Measurements from ENCODE around the gene PRKG2.

The PRKG2 gene

GRCh38 chr4:81215931-81216330, 909 bp upstream of the PRKG2 start:
- DNase-seq (ENCODE audit: low read depth): no peak

GRCh38 chr4:81214144-81214880, 710 bp downstream of the PRKG2 start:
- DNase-seq (ENCODE audit: low read depth): no peak

DNA sequence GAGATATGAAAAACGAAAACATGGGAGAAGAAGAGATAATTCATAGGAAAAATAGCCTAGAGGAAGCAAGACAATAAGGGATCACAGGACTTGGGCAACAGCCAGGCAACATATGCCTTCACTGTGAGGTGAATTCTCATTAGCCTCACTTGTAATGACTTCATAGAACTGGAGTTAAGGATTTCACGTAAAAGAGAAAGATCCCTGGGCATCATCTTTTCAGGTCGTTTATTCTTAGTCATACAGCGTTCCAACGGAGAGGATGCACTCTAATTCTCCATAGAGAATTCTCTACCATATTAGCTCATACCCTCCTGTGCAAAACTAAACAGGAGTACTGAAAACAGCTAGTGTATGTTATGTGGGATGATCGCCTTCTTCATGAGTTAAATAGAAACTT, 1.4 kb downstream of the PRKG2 start:
- no peak for DNase-seq (ENCODE audit: low read depth)

DNA sequence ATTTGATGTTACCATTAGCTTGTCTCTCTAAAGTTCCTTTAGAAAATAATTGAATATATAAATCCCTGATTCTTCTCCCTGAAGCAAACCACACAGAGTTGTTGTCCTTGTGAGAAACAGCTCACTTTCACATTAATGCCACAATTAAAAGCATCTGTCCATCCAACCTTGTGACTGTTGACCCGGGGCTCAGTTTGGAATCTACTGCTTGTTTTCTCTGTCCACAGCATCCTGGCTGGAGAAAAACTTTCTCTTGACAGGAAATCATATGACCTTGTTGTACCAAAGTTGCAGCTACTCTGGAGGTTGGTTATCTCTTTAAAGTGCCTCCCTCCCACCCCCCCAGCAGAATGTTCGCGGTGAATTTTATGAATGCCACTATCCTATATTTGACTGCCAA, 3.1 kb downstream of the PRKG2 start:
- no peak for DNase-seq (ENCODE audit: low read depth)

DNA sequence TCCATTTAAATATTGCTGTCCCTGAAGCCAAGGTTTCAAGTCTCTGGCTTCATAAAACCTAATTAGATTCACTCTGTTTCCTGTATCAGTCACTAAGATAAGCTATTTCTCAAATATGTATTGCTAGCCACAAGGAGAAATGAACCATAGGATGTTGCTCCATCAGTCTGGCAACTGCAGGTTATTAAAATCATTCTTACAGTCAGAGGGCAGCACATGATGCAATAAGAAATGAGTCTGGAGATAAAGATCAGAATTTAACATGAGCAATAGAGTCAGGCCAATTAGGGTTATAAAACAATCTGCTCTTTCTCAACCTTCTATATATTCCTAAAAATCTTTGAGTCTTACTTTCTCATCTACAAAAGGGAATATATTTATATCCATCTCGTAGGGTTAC, 7.2 kb downstream of the PRKG2 start:
- DNase-seq (ENCODE audit: low read depth): no peak

- no peak for DNase-seq (ENCODE audit: low read depth)
Measured at GRCh38 chr4:81205302-81205701, 9.7 kb downstream of the PRKG2 start.

- DNase-seq (ENCODE audit: low read depth): no peak
Measured at GRCh38 chr4:81204571-81204970, 10.5 kb downstream of the PRKG2 start.

DNA sequence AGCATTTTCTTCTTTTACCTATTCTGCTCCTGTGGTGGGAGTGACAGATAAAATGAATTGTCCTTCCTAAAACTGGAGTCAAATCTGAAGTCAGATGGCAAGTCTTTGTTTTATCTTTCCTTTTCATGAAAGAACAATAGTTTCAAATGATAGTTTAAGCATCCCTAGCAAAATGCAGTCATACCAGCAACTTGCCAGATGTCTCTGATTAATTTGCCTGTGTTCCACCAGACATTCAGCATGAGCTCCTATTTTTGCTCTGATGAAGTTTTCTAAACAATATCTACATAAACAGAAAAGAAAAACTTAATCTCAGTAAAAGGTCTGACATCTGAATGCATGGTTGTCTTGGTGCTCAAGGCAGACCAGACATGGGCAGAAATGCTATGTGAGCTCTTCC, 15.2 kb downstream of the PRKG2 start:
- no peak for DNase-seq (ENCODE audit: low read depth)

DNA sequence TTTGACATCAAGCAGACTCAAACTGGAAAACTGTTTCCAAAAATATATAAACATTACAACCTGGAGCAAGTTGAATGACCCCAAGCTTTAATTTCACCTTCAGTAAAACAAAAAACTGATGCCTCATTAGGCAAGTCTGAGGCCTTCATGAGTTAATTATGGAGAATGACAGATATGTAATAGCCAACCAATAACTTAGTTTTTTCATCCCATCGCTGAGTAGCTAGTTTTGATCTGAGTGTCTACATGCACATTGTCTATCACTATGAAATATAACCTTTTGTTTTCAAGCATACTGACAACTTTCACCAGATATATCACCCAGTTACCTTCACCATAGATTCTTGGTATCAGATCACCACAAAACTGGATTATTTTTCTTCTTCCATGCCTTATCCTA, 16.4 kb downstream of the PRKG2 start:
- no peak for DNase-seq (ENCODE audit: low read depth)

DNA sequence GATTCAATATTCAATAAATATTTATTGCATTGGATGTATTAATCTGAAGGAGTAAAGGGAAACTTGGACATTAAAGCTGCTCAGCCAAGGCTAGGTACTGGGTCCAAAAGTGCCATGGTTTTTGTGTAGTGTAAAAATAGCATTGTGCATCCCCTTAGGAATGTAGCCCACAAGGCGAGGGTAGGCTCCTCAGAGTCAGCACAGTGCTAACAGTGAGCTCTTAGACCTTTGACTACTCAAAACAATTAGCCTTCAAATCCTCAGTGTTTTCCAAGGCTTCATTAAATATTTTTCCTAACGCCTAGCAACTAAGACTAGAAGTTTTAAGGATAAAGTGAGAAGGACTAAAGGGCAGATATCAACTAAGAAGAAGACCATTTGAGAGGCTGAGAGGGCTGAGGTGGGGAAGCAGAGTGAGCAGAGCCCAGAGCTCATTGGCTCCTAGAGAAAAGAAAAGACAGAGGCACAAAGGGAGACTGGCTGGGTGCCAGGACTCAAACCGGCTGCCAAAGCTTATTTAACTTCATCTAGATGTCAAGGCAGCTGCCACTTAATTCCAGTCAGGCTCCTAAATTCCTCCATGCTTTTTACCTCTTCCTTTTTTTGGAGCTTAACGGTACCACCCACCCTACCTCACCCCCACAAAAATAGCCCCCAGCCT, 17.0 kb downstream of the PRKG2 start:
- DNase-seq (ENCODE audit: low read depth): no peak

DNA sequence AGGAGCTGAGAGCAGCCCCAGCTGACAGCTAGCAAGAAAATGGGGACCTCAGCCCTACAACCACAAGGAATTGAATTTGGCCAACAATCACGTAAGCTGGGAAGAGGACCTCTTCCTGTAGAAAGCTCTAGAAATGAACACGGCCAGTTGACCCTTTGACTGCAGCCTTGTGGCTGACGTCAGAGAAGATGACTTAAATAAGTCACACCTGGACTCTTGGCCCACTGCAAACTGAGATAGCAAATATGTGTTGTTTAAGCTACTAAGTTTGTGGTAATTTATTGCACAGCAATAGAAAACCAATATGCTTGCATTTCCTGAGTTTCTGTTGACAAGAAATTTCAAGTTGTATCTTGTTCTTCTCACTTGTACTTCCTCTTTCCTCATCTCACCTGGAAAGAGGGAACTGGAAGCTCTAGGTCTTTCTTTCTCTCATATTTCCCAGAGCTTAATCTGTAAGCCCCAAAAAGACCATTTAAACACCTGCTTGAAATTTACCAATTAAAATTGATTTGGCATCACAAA, 18.8 kb downstream of the PRKG2 start:
- no peak for DNase-seq (ENCODE audit: low read depth)

DNA sequence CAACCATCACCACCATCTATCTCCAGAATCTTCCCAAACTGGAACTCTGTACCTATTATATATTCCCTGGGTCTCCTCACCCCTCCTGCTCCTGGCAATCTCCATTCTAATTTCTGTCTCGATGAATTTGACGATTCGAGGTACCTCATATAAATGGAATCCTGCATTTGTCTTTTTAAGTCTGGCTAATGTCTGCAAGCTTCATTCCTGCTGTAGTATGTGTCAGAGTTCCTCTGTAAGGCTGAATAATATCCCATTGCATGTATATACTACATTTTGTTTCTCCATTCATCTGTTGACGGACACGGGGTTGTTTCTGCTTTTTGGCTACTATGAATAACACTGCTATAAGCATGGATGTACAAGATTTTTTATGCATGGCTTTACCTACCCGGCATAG, 19.5 kb downstream of the PRKG2 start:
- DNase-seq (ENCODE audit: low read depth): no peak

DNA sequence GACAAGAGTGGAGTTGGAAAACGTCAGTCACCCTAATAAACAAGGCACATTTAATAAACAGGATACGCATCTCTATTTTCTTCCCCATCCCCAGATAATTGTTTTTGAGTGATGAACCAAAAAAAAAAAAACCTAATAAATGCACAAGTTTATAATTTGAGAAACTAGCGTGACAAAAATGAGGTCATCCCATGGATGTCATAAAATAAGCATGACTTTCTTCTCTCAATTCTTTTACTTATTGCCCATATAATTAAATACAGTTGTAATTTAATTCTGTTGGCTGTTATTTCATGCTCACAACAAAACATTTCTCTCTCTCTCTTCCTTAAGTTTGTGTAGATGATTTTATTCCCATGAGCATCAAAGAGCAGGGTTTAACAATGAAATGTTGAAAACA, 20.7 kb downstream of the PRKG2 start:
- DNase-seq (ENCODE audit: low read depth): no peak

GRCh38 chr4:81180916-81181315, 34.1 kb downstream of the PRKG2 start:
- no peak for DNase-seq (ENCODE audit: low read depth)

DNA sequence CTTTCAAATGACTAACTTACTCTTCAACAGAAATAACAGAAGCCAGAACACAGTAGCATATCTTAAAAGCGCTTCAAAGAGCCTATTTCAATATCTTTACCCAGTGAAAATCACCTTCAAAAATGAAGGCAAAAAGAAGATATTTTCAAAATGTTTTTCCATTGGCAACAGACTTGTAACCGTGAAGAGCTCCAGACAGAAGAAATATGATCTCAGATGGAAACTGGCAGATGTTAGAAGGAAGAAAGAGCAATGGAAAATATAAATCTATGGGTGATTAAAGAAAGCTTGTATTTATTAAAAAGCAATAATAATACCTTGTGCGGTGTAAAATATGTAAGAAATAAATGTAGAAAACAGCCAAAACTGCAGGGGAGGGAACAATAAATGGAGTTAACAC, 35.7 kb downstream of the PRKG2 start:
- no peak for DNase-seq (ENCODE audit: low read depth)

GRCh38 chr4:81173213-81173612, 41.8 kb downstream of the PRKG2 start:
- no peak for DNase-seq (ENCODE audit: low read depth)

- DNase-seq (ENCODE audit: low read depth): no peak
Measured at GRCh38 chr4:81166458-81167160, 48.4 kb downstream of the PRKG2 start.

DNA sequence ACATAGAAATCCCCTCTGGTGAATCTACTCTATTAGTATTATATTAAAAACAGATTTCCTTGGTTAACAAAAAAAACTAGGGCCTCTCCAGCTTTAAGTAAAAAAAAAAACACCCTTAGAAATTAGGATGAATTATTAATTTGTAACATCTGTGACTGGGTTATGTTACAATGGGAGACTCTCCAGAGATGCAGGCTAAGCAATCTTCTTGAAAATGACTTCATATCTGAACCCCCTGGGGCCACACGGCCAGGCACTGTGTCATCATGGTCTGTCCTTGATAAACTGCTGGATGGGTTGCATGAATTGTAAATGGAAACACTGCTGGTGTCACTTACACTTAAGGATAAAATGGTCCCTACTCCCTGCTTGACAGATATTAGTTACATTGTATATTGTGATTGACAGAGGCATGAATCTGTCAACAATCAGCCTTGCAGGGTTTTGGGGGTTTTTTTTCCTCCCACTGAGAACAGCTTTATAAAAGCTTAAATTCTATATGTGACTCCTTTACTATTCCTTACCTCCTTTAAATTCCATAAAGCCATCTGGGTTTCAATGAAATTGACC, 49.1 kb downstream of the PRKG2 start:
- DNase-seq (ENCODE audit: low read depth): no peak

DNA sequence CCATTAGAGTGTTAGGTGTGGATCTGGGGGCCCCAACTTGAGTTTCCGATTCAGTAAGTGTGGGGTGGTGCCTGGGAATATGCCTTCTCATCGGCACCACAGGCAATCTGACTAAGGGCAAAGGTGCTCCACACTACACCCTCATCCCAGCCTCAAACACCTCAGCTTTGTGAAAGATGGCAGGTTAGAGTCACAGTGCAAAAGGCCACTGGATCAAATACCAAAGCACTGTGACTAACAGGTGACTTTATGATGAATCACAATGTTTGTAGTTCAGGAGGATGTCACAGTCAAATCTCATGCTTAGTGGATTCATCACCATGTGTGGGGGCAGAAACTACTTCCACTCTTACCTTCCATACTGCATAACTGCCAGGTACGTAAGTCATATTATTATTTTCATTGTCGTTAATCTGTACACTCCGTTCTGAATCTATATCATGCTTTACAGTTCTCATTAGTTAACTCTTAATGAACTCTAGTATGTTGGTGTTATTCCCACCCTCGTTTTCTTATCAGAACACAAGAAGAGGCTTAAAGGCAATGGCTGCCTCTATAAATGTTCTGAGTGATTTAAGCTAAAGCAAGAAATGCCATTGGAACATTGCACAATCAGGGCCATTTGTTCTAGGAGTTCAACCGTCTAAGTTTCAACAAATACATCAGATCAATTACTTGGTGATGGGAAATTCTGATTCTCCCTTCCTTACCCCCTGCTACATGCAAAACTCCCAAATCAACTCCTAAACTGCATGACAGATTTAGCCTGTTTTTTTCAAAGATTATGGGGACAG, 50.2 kb downstream of the PRKG2 start:
- DNase-seq (ENCODE audit: low read depth): no peak

DNA sequence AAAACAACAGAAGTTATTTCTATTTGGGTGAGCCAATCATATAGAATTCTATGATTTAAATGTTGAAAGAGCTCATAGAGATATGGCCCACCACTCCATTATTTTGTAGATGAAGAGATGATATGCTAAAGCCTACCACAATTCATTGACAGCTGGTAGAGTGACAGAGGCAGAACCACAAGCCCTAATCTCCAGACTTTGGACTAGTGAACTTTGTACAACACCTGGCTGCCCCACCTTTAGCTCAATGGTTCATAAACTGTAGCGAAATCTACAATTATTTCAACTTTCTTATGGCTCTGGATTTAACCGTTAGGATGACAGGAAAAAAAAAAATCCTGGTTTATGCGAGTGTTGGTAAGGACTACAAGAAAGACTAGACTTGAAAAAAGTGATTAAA, 50.9 kb downstream of the PRKG2 start:
- no peak for DNase-seq (ENCODE audit: low read depth)

- DNase-seq (ENCODE audit: low read depth): no peak
Measured at GRCh38 chr4:81162752-81163458, 52.1 kb downstream of the PRKG2 start.
